GM18498 (cell line): Measurements from ENCODE around the gene HMG20B.
"Not testable (repeated sequence)": the region's sequence is repeated elsewhere in the genome, so short reads cannot be mapped to it uniquely, and the experiment has no call there.

Experiments
- ATAC-seq: cut with Tn5 transposase; IDR thresholded peaks from one replicate; pipeline ENCODE4 v1.9.1; 2021; ENCODE audit warnings: mild to moderate bottlenecking, moderate library complexity; ENCODE audit not compliant: unreplicated experiment

Gene HMG20B

DNA sequence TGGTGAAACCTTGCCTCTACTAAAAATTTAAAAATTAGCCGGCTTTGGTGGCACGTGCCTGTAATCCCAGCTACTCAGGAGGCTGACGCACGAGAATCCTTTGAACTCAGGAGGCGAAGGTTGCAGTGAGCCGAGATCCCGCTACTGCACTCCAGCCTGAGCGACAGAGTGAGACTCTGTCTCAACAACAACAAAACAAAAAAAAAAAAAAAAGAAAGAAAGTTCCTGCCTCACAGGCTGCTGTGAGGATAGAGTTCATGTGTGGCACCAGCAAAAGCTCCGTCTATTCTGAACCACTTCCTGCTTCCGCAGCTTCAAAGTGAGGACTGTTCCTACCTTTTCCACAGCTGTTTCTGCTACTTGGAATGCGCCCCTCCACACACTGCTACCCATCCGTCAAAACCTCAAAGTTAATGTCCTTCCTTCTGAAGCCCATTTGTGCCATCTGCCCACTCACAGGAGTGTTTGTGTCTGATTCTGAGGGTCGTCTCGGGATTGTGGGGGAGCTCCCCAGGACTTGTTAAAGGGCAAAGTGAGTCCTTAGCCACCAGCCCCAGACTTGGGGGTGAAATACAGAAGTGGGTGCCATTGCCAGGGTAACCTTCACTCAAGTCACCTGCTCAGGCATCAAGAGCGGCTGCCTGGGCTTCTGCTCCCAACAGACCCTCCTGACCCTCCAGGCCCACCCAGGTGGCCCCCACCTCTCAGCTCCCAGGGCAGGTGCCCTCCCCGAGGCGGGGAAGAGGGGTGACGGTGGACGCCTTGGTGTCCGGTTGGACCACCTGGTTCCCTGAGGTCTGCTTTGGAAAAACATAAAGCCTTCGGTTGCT lies 18.3 kb upstream of the HMG20B start:
- ATAC-seq: no peak

GRCh38 chr19:3555653-3556422 lies 16.9 kb upstream of the HMG20B start:
- no peak for ATAC-seq

DNA sequence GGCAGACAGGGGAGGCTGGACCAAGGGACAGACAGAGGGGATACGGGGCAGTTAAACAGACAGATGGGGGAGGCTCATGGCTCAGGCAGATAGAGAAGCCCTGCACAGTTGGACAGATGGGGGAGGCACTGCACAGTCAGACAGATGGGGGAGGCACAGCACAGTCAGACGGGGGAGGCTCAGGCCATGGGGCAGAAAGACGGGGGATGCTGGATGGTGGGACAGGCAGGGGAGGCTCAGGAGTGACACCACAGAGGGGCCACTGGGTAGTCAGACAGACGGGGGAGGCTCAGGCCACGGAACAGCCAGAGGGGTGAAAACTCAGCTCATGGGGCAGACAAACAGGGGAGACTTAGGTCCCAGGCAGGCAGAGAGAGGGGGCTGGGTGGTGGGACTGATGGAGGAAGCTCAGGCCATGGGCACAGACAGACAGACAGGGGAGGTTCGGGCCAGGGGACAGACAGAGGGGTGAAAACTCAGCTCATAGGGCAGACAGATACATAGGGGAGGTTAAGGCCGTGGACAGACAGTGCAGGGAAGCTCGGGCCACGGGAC lies 16.2 kb upstream of the HMG20B start:
- ATAC-seq: no peak

- no peak for ATAC-seq
Observed at GRCh38 chr19:3556978-3557460, 15.7 kb upstream of the HMG20B start.

DNA sequence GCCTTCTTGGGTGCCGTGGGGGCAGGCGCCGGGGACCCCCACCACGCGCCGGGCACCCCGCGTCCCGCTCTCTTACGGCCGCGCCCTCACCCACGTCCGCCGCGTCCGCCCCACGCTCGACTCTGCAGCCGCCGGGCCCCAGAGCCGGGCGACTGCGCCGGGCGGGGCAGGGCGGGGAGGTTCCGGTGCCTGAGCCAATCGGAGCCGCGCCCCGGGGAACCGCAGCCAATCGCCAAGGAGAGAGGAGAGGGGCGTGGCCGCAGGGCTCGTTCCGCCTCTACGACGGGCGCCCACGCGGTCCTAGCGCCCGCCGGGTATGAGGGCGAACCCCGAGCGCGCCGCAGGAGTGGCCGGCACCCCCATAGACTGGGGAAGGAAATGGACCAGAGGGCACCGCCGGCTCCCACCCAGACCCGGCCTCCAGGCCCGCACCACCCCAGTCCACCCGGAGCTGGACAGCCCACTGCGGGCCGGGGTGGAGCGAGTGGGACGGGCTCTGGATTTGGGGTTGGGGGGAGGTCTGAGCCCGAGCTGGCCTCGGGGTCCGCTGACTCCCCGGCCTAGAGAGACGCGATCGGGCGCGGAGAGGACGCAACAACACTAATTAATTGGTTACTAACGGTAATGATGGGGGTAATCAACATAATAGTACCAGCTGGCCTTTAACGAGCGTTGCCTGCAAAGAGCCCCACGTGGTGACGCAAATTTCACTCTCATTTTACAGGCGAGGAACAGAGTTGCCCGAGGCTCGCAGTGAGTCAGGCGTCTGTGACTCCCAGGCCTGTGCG lies 15.1 kb upstream of the HMG20B start, which contains the start of gene MFSD12:
Gene MFSD12 (minus strand): TSS at position 126 of the 788 bp plus-strand sequence. CDS start 183 bp downstream, outside the sequence.
- ATAC-seq: peak; percentile 90

GRCh38 chr19:3563709-3564524 lies 8.8 kb upstream of the HMG20B start:
- ATAC-seq: no peak

DNA sequence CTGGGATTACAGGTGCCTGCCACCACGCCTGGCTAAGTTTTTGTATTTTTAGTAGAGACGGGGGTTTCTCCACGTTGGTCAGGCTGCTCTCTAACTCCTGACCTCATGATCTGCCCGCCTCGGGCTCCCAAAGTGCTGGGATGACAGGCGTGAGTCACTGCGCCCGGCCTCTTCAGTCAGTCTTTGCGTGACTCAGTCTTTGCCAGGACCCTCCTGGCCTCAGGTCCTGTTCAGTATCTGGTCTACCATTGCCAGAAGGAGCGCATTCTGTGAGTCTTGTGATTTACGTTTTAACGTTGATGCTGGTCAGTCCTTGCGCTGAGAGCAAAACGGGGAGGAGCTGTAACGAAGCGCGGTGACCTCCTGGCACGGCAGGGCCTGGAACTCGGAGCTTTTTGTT lies 7.6 kb upstream of the HMG20B start:
- no peak for ATAC-seq

DNA sequence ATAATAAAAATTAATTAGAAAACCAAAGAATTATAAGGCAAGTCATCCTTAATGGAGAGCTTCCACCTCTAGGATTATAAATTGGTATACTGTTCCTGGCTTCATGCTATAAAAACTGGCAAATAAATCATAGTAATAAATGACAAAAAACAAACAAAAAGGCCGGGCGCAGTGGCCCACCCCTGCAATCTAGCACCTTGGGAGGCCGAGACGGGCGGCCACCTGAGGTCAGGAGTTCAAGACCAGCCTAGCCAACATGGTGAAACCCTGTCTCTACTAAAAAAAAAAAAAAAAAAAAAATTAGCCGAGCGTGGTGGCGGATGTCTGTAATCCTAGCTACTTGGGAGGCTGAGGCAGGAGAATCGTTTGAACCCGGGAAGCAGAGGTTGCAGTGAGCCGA lies 2.7 kb upstream of the HMG20B start:
- not testable (repeated sequence) for ATAC-seq

DNA sequence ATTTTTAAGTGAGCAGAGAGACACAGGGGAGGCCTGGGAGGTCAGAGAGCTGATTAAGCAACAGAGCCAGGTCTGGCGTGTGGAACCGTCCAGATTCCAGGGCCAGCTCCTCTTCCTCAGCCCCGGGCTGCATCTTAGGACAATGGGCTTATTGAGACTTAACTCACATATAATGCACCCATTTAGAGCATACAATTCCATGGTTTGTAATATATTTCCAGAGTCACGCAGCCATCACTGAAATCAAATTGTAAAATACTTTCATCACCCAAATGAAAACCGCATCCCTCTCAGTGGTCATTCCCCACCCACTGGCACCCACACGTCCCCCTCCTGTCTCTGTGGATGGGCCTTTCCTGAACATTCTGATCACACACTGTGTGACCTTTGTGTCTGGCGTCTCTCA lies 2.1 kb upstream of the HMG20B start:
- no peak for ATAC-seq

GRCh38 chr19:3572132-3572854 lies 451 bp upstream of the HMG20B start:
- ATAC-seq: peak; percentile 92

DNA sequence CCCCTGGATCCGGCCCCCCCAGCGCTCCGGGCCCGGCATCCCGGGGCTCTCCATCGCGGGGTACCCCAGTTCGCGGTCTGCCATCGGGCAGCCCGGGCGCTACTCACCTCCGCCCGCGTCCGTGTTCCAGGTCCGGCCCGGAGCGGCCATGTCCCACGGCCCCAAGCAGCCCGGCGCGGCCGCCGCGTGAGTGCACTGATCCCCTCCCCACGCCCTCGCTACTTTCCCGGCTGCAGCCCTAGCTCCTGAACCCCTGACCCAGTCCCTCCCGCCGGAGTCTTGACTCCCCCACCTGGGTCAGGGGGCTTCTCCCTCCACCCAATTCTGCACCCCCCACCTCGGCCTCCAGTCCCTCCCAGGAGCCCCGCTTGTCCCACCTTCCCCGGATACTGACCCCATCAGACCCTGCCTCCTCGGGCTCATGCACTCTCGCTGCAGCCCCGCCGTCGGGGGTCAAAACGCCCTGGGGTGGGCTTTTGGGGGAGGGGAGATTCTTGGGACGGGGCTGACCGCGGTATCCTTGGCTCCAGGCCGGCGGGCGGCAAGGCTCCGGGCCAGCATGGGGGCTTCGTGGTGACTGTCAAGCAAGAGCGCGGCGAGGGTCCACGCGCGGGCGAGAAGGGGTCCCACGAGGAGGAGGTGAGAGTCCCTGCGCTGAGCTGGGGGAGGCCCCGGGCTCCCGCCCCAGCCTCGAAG lies 566 bp downstream of the HMG20B start:
- ATAC-seq: peak; percentile 10

DNA sequence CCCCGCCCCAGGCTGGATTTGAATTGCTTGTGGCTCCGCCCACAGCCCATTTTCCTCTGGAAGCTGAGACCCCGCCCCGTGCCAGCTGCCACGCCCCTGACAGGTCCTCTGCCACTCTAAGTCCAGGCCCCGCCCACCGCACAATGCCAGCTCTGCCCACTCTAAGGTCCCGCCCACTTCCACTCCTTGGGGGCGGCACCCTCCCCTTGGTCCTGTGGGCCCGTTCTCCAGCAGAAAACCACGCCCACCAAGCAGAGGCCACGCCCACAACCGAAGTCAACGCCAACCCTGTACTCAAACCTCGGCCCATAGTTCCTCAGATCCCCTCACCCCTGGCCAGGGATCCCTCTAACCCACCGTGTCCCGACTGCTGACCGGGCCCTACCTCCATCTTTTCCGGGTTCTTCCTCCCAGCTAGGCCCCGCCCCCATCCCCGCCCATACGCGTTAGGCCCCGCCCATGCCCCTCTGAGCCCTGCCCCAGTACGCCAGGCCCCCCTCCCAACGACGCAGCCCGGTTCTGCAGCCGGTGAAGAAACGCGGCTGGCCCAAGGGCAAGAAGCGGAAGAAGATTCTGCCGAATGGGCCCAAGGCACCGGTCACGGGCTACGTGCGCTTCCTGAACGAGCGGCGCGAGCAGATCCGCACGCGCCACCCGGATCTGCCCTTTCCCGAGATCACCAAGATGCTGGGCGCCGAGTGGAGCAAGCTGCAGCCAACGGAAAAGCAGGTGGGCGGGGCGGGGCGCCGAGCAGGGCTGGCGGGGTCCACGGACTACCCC lies 1.3 kb downstream of the HMG20B start:
- no peak for ATAC-seq

DNA sequence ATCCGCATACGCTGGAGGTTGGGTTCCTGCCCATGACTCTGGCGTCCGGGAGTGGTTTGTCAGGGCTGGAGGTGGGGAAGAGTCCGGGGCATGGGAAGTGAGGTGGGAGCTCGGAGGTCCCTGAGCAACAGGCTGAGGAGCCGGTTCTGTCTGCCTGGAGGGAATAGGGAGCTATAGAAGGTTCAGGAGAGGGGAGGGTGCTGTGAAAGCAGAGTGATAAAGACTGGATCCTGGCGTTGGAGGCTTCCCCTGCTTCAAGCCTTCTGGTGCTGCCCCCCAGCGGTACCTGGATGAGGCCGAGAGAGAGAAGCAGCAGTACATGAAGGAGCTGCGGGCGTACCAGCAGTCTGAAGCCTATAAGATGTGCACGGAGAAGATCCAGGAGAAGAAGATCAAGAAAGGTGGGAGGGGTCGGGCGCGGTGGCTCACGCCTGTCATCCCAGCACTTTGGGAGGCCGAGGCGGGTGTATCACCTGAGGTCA lies 2.6 kb downstream of the HMG20B start:
- no peak for ATAC-seq

- ATAC-seq: no peak
Observed at GRCh38 chr19:3575949-3576673, 3.4 kb downstream of the HMG20B start.

- ATAC-seq: no peak
Observed at GRCh38 chr19:3576696-3577443, 4.1 kb downstream of the HMG20B start.

GRCh38 chr19:3577723-3578344 lies 5.1 kb downstream of the HMG20B start:
- ATAC-seq: no peak
